ENCODE data around the gene TGFBRAP1.

- TF ChIP-seq POLR2AphosphoS5 (IDR thresholded peaks at IDR 0.05): no peak
- no peak for TF ChIP-seq POLR2A (IDR thresholded peaks at IDR 0.05)
- TF ChIP-seq EP300 (IDR thresholded peaks at IDR 0.05): no peak
Observed at GRCh38 chr2:105320651-105321215, 8.8 kb downstream of the TGFBRAP1 start.

Measured in stomach (tissue), 4 donors.